Measurements from ENCODE around the gene CSTPP1.
"Not testable (repeated sequence)": the region's sequence is repeated elsewhere in the genome, so short reads cannot be mapped to it uniquely, and the experiment has no call there.

The CSTPP1 gene

GRCh38 chr11:46997796-46998195 lies 61.2 kb downstream of the CSTPP1 start:
- not testable (repeated sequence) for DNase-seq

- DNase-seq, result no peak
These were observed 62.7 kb downstream of the CSTPP1 start for GRCh38 chr11:46999217-46999616.

- DNase-seq, result no peak
These were observed 63.5 kb downstream of the CSTPP1 start for GRCh38 chr11:47000033-47000432.

- DNase-seq, result no peak
These were observed 65.2 kb downstream of the CSTPP1 start for GRCh38 chr11:47001781-47002181.

GRCh38 chr11:47002390-47002789 lies 65.8 kb downstream of the CSTPP1 start:
- no peak for DNase-seq

- no peak for DNase-seq
These were observed 66.8 kb downstream of the CSTPP1 start for GRCh38 chr11:47003180-47003877.

- no peak for DNase-seq
These were observed 68.1 kb downstream of the CSTPP1 start for GRCh38 chr11:47004595-47005033.

- DNase-seq, result no peak
These were observed 68.9 kb downstream of the CSTPP1 start for GRCh38 chr11:47005441-47005840.

- DNase-seq, result no peak
These were observed 71.0 kb downstream of the CSTPP1 start for GRCh38 chr11:47007579-47007978.

GRCh38 chr11:47010179-47010578 lies 73.6 kb downstream of the CSTPP1 start:
- DNase-seq, result no peak

GRCh38 chr11:47014097-47014496 lies 77.5 kb downstream of the CSTPP1 start:
- DNase-seq, result no peak

GRCh38 chr11:47018637-47019036 lies 82.1 kb downstream of the CSTPP1 start:
- DNase-seq, result no peak

- no peak for DNase-seq
These were observed 84.4 kb downstream of the CSTPP1 start for GRCh38 chr11:47020793-47021526.

- no peak for DNase-seq
These were observed 84.9 kb downstream of the CSTPP1 start for GRCh38 chr11:47021527-47021818.

GRCh38 chr11:47021965-47022364 lies 85.4 kb downstream of the CSTPP1 start:
- no peak for DNase-seq

- no peak for DNase-seq
These were observed 91.9 kb downstream of the CSTPP1 start for GRCh38 chr11:47028195-47029093.

- DNase-seq, result no peak
These were observed 96.9 kb downstream of the CSTPP1 start for GRCh38 chr11:47033439-47033838.

GRCh38 chr11:47034091-47034490 lies 97.5 kb downstream of the CSTPP1 start:
- no peak for DNase-seq

- no peak for DNase-seq
These were observed 98.5 kb downstream of the CSTPP1 start for GRCh38 chr11:47035108-47035507.

GRCh38 chr11:47044119-47044518 lies 107.6 kb downstream of the CSTPP1 start:
- no peak for DNase-seq

GRCh38 chr11:47047972-47048371 lies 111.4 kb downstream of the CSTPP1 start:
- no peak for DNase-seq

GRCh38 chr11:47050284-47050683 lies 113.7 kb downstream of the CSTPP1 start:
- no peak for DNase-seq

- DNase-seq, result no peak
These were observed 114.7 kb downstream of the CSTPP1 start for GRCh38 chr11:47051217-47051616.

GRCh38 chr11:47052165-47052564 lies 115.6 kb downstream of the CSTPP1 start:
- no peak for DNase-seq

All from activated T-cell treated with anti-CD3 and anti-CD28 coated beads for 4 hours (primary cell).